Upper lobe of right lung (tissue), 1 donor: ENCODE results near the gene WDR70. TPM values are rescaled to one million over a fixed set of nuclear protein-coding genes. Genes with fewer than 3 reads are reported as not detected.
"Not testable (repeated sequence)": the region's sequence is repeated elsewhere in the genome, so short reads cannot be mapped to it uniquely, and the experiment has no call there.

ENCODE experiments used
- ATAC-seq: fragments of 200-7000 bp; cut with Tn5 transposase; one replicate; pipeline ENCODE4 v1.9.1; 2020; ENCODE audit warnings: mild to moderate bottlenecking, moderate library complexity
- DNase-seq: peaks from one replicate; pipeline ENCODE4 v3.0.0-alpha.2; 2020
- H3K27ac ChIP-seq: fragments of 200-600 bp; one replicate; pipeline ENCODE4 v1.8.0; 2022
- H3K27me3 ChIP-seq: fragments of 200-600 bp; one replicate; pipeline ENCODE4 v1.8.0; 2022; ENCODE audit warnings: mild to moderate bottlenecking
- H3K36me3 ChIP-seq: fragments of 200-600 bp; one replicate; pipeline ENCODE4 v1.8.0; 2022
- H3K4me1 ChIP-seq: fragments of 200-600 bp; one replicate; pipeline ENCODE4 v1.8.0; 2022
- H3K4me3 ChIP-seq: fragments of 200-600 bp; one replicate; pipeline ENCODE4 v1.8.0; 2022; ENCODE audit warnings: mild to moderate bottlenecking
- H3K9me3 ChIP-seq: fragments of 200-600 bp; one replicate; pipeline ENCODE4 v1.8.0; 2022
- CTCF ChIP-seq: fragments of 200-600 bp; IDR thresholded peaks from one replicate; pipeline ENCODE4 v1.8.0; 2022; ENCODE audit warnings: antibody characterized with exemption
- intact Hi-C: fragments of 100-400 bp; cut with DNase I; formaldehyde crosslinking; loops from one replicate; pipeline ENCODE4 v1.11.0; 2022
- total RNA-seq: library from RNA; stranded (reverse); fragmentation: NEBNext Ultra II Directional; extraction: Animal tissue kit (Norgen Biotek cat#: 25700); gene quantifications from one replicate; pipeline ENCODE4 v1.2.1, GENCODE V29; 2021
- donor health status: DM: no; HTN: yes; CAD: no; lungs with severe emphysema.

Gene WDR70
- total RNA-seq, 1 donor from 2014 or later = 24.7 TPM

- no peaks in the 10 kb centered on the region for H3K9me3 ChIP-seq
- intact Hi-C loops = no loop called here
- no peaks in the 10 kb centered on the region for H3K4me1 ChIP-seq
- no peak overlapping the region for H3K4me3 ChIP-seq
- ATAC-seq (no peak), DNase-seq (no peak)
- no peaks in the 10 kb centered on the region for H3K36me3 ChIP-seq
- no peak for TF ChIP-seq CTCF
- no peaks in the 10 kb centered on the region for H3K27me3 ChIP-seq
- no peak overlapping the region for H3K27ac ChIP-seq
These were observed 258.2 kb downstream of the WDR70 start for GRCh38 chr5:37637165-37637845.

- Histone ChIP-seq H3K4me3 (no peak overlapping the region), H3K27me3 (no peaks in the 10 kb centered on the region), H3K4me1 (no peaks in the 10 kb centered on the region), H3K27ac (no peak overlapping the region), H3K36me3 (no peaks in the 10 kb centered on the region), H3K9me3 (no peaks in the 10 kb centered on the region)
- TF ChIP-seq CTCF = no peak
- intact Hi-C loops = no loop called here
- DNase-seq (no peak), ATAC-seq (no peak)
These were observed 259.8 kb downstream of the WDR70 start for GRCh38 chr5:37638897-37639296.

GRCh38 chr5:37640088-37640487, 261.0 kb downstream of the WDR70 start:
- DNase-seq = no peak
- intact Hi-C loops = no loop called here
- no peaks in the 10 kb centered on the region for H3K9me3 ChIP-seq
- no peak for ATAC-seq
- H3K27me3 ChIP-seq = no peaks in the 10 kb centered on the region
- H3K36me3 ChIP-seq = no peaks in the 10 kb centered on the region
- no peak overlapping the region for H3K4me3 ChIP-seq
- TF ChIP-seq CTCF = no peak
- H3K4me1 ChIP-seq = no peaks in the 10 kb centered on the region
- H3K27ac ChIP-seq = no peak overlapping the region

GRCh38 chr5:37641933-37642332, 262.8 kb downstream of the WDR70 start:
- ATAC-seq (no peak), DNase-seq (no peak)
- no peak for TF ChIP-seq CTCF
- H3K27ac ChIP-seq = no peak overlapping the region
- no peaks in the 10 kb centered on the region for H3K9me3 ChIP-seq
- H3K36me3 ChIP-seq = no peaks in the 10 kb centered on the region
- no peaks in the 10 kb centered on the region for H3K4me1 ChIP-seq
- intact Hi-C loops = no loop called here
- H3K27me3 ChIP-seq = no peaks in the 10 kb centered on the region
- no peak overlapping the region for H3K4me3 ChIP-seq

GRCh38 chr5:37645707-37646106, 266.6 kb downstream of the WDR70 start:
- DNase-seq (no peak), ATAC-seq (no peak)
- Histone ChIP-seq H3K9me3 (no peaks in the 10 kb centered on the region), H3K4me1 (no peaks in the 10 kb centered on the region), H3K4me3 (no peak overlapping the region), H3K36me3 (no peaks in the 10 kb centered on the region), H3K27ac (no peak overlapping the region), H3K27me3 (no peaks in the 10 kb centered on the region)
- intact Hi-C loops = no loop called here
- TF ChIP-seq CTCF = no peak

- H3K4me1 ChIP-seq, H3K27me3 ChIP-seq, H3K27ac ChIP-seq, H3K36me3 ChIP-seq, H3K9me3 ChIP-seq, intact Hi-C loops, H3K4me3 ChIP-seq, ATAC-seq, DNase-seq: not testable (repeated sequence)
These were observed 275.4 kb downstream of the WDR70 start for GRCh38 chr5:37654566-37654965.
